Suprapubic skin (tissue), 4 donors: ENCODE measurements around the gene SLC13A2.

Experiments used
- EP300 ChIP-seq: sonication (generic); formaldehyde crosslinking; IDR thresholded peaks from one replicate; pipeline ENCODE4 v1.6.1; 2017; ENCODE audit warnings: antibody characterized with exemption
- POLR2A ChIP-seq, 2 donors: fragments of 450-650 bp; IDR thresholded peaks; one replicate each; pipeline ENCODE4 v1.6.1; 2017; ENCODE audit warnings: antibody characterized with exemption in 2 of 2, mild to moderate bottlenecking in 2 of 2, moderate library complexity in 2 of 2
- POLR2AphosphoS5 ChIP-seq, 3 donors: sonication (generic); formaldehyde crosslinking; IDR thresholded peaks; one replicate each; pipeline ENCODE4 v1.6.1; 2017; ENCODE audit warnings: antibody characterized with exemption in 3 of 3
- TF ChIP-seq, protein P1 (sequence below), 2 donors: fragments of 200-600 bp in 1 of 2; fragments of 450-650 bp in 1 of 2; sonication (generic) in 1 of 2; IDR thresholded peaks; one replicate each; pipeline ENCODE4 v1.5.1; 2016 to 2019; ENCODE audit warnings: antibody characterized with exemption in 2 of 2, mild to moderate bottlenecking in 1 of 2, moderate library complexity in 1 of 2

DNA sequence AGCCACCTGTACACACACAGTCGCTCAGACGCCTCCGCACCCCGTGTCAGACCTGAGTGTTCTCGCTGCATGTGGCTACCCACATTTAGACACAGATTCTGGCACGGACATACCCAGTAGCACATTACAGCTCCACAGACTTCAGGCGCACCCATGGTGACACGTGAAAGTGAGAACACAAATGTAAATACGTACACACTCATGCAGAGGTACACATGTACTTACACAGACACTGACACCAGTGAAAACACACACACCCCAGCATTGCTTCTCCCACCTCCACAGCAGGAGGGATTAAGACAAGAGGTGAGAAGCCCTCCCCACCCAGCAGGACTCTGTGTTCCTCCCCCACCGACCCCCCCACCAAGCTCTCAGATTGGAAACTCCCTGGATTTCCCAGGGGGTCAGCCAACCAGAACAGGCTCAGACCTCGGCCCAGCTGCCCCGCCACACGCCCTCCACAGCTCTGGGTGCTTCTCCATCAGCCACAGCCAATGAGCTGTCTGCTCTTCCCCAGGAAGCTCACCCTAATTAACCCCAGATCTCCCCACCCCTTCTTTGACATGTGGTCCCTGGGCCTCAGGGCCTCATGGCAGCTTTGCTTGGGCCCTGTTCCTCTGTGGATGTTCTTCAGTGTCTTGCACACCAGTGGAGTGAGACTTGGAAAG lies 27.4 kb downstream of the SLC13A2 start:
- TF ChIP-seq, protein P1, sequence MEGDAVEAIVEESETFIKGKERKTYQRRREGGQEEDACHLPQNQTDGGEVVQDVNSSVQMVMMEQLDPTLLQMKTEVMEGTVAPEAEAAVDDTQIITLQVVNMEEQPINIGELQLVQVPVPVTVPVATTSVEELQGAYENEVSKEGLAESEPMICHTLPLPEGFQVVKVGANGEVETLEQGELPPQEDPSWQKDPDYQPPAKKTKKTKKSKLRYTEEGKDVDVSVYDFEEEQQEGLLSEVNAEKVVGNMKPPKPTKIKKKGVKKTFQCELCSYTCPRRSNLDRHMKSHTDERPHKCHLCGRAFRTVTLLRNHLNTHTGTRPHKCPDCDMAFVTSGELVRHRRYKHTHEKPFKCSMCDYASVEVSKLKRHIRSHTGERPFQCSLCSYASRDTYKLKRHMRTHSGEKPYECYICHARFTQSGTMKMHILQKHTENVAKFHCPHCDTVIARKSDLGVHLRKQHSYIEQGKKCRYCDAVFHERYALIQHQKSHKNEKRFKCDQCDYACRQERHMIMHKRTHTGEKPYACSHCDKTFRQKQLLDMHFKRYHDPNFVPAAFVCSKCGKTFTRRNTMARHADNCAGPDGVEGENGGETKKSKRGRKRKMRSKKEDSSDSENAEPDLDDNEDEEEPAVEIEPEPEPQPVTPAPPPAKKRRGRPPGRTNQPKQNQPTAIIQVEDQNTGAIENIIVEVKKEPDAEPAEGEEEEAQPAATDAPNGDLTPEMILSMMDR (IDR thresholded peaks at IDR 0.05), result no peak
- TF ChIP-seq POLR2A (IDR thresholded peaks at IDR 0.05), result no peak
- no peak for TF ChIP-seq POLR2AphosphoS5 (IDR thresholded peaks at IDR 0.05)
- no peak for TF ChIP-seq EP300
